ENCODE results near the gene HAND2. TPM values are rescaled to one million over a fixed set of nuclear protein-coding genes. Genes with fewer than 3 reads are reported as not detected.

The HAND2 gene
- total RNA-seq, result 5.4 and 12.8 TPM in 2 replicates

GRCh38 chr4:173529477-173530325, at the start of gene HAND2:
Gene HAND2, minus strand, starts transcription at chr4:173530229. Its CDS starts 940 bp downstream, at chr4:173529289.

Other genes starting within 250 kb of the HAND2 start
- 37.2 and 166 TPM in 2 replicates for gene HMGB2, start 195.9 kb downstream of the HAND2 start, total RNA-seq
- 32.0 and 43.1 TPM in 2 replicates for gene SAP30, start 159.3 kb downstream of the HAND2 start, total RNA-seq
- gene SCRG1, start 131.1 kb downstream of the HAND2 start, total RNA-seq, result 0.19 and 0.56 TPM in 2 replicates